ENCODE data around the gene CCDC187.
A peak's percentile ranks its signal among the peaks of the same experiment; 100 is the strongest.
"Not testable (repeated sequence)": the region's sequence is repeated elsewhere in the genome, so short reads cannot be mapped to it uniquely, and the experiment has no call there.

Gene CCDC187

GRCh38 chr9:136237486-136238341, 66.2 kb downstream of the CCDC187 start:
- DNase-seq = no peak

GRCh38 chr9:136236471-136237410, 67.2 kb downstream of the CCDC187 start:
- DNase-seq = not testable (repeated sequence)

DNA sequence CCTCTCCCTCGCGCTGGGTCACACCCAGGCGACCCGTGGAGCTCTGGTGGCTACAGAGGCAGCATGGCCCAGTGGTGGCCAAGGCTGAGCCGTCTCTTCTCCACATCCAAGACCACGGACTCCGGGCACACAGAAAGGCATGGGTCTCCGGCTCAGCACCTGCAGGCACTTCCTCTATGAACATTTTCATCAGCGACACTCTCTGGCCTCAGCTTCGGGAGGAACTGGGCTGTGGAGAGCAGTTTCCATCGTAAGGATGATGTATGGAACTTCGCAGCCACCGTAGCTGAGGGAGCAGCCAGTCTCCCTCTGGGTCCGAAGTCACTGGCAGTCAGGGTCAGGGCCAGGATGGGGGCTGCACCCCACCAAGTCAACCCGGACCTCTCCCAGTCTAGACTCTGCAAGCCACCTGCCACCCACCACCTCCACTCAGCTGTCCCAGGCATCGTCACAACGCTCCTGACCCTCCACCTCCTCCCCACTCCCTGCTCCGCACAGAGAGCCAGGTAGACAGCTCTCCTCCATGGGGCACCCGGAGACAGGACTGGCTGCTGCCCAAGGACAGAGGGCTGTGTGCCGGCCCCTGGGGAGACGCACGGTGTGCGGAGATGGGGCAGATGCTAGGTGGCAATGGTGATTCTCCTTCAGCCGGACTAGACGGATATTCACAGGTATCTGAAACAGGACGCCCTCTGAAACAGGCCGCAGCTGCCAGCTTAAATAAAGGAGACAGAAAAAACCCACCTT, 68.0 kb downstream of the CCDC187 start:
- no peak for DNase-seq

GRCh38 chr9:136235171-136235570, 68.7 kb downstream of the CCDC187 start:
- DNase-seq = no peak

DNA sequence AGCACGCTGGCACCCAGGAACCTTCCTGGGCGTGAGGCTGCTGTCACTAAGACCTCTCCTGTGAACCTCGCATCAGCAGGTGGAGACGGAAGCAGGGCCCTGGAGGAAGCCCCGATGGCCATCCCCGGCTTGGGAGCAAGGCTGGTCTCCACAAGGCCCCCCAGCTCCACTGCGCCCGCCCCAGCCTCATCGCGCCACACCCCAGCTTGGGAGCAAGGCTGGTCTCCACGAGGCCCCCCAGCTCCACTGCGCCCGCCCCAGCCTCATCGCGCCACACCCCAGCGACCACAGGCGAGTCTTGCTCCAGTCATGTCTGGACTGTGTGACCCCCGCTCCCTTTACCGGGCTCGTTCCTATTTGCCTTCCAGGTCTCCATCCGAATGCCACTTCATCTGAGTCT, 69.3 kb downstream of the CCDC187 start:
- DNase-seq = no peak

DNA sequence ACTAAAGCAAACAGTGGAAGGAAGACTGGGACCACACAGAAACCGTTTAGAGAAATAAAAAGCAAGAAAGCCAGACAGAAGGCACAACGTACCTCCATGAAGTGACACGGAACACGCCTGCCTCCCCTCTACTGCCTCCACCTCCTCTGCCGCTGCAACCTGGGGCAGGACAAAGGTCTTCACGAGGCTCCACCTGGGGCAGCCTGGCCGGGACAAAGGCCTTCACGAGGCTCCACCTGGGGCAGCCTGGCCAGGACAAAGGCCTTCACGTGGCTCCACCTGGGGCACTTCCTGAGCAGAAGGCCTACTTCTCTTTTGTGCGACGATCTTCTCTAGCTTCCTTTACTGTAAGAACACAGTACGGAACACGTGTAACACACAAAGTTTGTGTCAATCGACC, 70.0 kb downstream of the CCDC187 start:
- DNase-seq = no peak

DNA sequence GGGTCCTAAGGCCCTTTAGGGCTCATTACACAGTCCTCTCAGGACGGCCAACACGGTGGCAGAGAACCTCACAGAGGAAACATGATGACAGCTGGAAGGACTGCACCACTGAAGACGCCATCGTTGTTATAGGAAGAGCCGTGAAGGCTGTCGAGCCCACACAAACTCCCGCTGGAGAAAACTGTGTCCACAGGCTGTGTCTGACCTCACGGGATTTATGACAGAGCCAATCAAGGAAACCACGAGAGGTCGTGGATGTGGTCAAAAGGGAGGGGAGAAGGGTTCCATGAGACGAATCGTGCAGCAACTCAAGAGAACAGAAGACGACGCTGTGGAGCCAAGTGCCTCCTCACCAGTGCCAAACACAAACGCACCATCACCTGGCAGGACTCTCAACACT, 70.5 kb downstream of the CCDC187 start:
- no peak for DNase-seq

GRCh38 chr9:136232969-136233368, 70.9 kb downstream of the CCDC187 start:
- DNase-seq = no peak

- DNase-seq = no peak
Measured at GRCh38 chr9:136231478-136232297, 72.2 kb downstream of the CCDC187 start.

- DNase-seq = no peak
Measured at GRCh38 chr9:136230773-136231172, 73.1 kb downstream of the CCDC187 start.

- no peak for DNase-seq
Measured at GRCh38 chr9:136230365-136230764, 73.5 kb downstream of the CCDC187 start.

DNA sequence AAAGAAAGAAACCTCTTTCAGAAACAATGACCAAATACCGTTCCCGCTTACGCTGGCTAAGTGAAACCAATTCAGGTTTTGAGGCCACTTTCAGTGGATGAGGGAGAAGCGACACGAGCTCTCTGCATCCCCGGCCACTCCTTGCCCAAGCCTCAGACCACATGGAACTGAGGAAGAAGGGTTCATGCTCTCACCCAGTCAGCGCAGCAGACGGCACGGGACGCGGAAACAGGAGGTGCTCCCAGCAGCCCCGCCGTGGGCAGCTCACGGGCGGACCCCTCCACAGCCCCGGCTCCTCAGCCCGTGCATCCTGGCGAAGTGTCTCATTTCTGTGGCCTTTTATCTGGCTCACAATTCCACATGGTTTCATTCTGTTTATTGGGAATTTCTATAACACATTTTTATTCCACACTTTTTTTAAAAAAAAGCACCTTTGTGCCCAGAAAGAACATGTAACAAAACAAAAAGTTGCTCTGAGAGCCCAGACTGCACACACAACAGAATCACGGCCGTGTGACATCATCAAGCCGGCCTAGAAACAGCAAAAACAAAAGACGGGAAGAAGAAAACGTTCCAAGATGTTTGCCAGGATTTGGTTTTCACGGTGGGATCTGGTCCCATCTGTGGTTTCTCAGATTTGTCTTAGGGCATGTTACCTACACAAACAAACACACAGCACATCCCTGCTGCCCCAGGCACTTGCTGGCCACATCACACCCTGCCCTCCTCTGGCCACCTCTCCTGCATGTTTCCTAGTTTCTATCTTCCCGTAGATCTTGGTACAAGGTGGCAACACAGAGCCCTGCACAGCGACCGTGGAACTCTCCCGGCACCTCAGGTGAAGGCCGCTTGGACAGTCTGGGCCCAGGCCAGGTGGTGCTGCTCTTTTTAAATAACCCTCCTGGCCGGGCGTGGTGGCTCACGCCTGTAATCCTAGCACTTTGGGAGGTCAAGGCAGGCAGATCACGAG, 74.5 kb downstream of the CCDC187 start:
- no peak for DNase-seq

DNA sequence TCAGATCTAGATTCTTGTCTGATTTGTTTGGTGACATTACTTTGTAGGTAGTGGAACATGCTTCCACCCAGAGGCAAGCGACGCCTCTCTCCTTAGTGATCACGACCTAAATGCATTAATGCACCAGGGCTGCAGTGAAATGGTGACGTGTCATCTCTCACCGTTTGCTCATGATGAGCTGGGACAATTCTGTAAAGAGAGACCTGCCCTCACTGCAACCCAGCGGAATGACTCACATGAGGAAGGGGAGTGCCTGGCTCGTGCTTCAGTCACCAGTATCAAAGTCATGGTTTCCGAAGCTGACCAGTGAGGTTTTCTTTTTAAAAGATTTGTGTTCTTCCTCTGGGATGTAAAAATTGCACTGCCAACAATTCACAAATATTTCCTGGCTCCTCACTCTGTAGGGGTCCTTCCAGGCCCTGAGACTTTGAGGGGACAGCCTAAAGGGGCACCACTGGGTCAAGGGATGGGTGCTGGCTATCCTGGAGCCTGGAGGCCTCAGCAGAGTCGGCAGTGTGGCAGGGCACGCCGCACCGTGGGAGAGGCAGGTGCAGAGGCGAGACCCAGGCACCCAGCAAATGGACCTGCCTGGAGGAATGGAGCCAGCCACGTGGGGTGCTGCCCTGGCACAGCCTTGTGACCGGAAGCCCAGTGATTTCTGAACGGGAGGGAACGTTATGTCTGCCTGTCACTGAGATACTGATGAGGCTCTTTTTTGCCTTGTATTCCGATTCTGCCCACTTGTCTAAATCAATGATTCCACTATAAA, 75.6 kb downstream of the CCDC187 start:
- no peak for DNase-seq

- no peak for DNase-seq
Measured at GRCh38 chr9:136226680-136227407, 77.0 kb downstream of the CCDC187 start.

GRCh38 chr9:136225748-136226679, 77.9 kb downstream of the CCDC187 start:
- peak in 1 of 2 experiments; percentile 40 for DNase-seq

DNA sequence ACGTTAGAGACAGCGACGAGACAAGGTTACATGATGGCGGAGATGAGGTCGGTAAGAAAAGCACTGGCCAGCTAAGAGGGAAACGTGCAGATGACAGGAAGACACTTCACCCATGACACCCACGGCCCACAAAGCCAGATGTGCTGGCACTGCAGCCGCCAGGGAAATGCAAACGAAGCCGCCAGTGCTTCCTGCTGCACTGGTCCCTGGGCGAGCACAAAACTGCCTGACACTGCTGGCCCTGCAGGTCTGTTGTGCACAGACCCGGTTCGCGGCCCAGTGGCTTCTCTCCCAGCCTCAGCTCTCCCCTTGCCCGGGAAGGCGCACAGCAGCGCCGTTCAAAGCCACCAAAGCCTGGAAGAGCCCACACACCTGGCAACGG, 78.5 kb downstream of the CCDC187 start:
- no peak for DNase-seq

DNA sequence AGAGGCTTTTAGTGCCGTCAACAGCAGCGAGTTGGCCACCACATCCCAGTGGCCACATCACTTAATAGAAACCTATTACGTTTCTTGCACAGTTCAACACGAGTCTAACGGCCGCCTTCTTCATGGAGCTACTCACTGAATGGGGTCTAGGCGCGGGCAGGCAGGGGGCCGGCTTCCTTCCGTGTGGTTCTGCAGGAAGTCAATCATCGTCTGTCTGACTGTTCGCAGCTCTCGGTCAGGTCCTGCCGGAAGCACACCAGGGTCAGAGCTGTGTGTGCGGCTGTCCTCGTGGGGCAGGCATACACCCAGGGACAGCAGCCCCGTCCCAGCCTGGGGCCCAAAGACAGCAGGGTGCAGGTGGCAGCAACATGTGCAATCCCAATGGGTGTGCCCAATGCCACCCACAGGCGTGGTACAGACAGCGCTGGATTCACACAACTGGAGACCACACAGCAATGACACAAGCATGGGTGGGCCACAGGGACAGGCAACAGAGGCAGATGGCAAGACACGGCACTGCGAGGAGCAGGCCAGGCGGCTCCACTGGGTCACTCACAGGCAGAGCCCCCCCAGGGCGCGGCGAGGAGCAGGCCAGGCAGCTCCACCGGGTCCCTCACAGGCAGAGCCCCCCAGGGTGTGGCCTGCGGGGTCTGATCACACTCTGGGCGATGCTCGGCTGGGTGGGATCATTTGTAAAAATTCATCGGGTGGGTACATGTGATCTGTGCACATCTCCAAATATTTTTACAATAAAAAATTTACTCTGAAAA, 79.8 kb downstream of the CCDC187 start:
- no peak for DNase-seq
